ENCODE measurements around the gene ENKUR. TPM values are rescaled to one million over a fixed set of nuclear protein-coding genes. Genes with fewer than 3 reads are reported as not detected.

Gene ENKUR, protein sequence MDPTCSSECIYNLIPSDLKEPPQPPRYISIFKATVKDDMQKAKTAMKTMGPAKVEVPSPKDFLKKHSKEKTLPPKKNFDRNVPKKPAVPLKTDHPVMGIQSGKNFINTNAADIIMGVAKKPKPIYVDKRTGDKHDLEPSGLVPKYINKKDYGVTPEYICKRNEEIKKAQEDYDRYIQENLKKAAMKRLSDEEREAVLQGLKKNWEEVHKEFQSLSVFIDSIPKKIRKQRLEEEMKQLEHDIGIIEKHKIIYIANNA
- 0.25 and 0.26 TPM in 2 replicates for total RNA-seq

DNA sequence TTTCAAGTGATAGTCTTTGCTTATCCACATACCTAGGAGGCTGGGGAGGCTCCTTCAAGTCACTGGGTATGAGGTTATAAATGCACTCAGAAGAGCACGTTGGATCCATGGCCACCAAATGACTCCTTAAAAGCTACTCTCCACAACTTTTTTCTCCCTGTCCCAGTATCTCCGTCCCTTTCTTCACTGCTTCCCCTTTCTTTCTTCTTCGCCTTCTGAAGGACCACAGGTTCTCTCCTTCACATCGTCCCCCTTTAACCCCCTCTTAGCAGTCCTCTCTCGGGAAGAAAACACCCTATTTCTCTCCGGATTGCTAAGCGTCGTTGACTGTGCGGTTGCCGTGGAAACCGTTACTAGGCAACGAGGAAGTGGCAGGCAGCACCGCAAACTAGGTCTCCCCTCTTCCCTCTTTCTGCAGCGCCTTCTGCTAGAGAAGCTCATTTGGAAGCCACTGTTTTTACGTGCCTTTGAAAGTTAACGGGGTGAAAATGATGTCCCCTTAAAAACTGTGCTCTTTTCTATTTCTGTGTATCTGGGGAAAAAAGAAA lies at the start of gene ENKUR:
TSS of gene ENKUR (minus strand) at position 331 of the 548 bp plus-strand sequence. CDS start at position 109, 222 bp downstream.

DNA sequence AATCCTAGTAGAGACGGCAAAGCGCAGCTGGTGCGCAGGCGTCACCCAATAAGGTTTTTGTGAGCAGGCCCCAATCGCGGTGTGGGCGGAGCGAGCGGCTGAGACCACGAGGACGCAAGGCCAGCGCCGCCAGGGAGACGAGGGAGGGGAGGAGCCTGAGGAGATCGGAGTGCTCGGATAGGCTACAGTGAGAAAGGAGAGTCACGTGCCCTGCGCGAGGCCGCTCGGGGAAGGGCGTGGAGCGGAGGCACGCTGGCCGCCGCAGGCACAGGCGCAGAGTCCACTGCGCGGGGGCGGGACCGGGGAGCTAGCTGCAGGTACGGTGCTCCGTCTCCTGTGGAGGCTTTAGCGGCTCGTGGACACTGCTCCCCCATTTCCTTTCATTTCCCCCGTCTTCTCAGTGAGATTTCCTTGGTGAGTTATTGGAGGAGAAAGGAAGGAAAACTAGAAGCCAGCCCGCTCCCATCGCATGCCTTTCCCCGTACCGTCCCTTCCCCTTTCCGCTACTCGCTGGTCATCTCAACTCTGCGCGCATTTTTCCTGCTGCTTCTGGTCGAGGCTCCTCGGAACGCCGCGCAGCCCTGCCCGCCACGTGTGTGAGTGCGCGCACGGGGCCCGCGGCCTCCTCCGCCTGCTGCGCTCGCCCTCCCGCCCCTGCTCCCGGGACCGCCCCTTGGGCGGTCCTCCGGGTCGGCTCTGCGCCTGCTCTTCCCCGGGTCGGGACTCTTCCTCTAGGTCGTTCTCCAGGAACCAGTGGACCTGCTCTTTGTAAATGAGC lies 607 bp upstream of the ENKUR start, which contains the start of gene THNSL1:
TSS of gene THNSL1 (plus strand) at position 237 of the 778 bp plus-strand sequence. CDS start 6,612 bp downstream, outside the sequence.

DNA sequence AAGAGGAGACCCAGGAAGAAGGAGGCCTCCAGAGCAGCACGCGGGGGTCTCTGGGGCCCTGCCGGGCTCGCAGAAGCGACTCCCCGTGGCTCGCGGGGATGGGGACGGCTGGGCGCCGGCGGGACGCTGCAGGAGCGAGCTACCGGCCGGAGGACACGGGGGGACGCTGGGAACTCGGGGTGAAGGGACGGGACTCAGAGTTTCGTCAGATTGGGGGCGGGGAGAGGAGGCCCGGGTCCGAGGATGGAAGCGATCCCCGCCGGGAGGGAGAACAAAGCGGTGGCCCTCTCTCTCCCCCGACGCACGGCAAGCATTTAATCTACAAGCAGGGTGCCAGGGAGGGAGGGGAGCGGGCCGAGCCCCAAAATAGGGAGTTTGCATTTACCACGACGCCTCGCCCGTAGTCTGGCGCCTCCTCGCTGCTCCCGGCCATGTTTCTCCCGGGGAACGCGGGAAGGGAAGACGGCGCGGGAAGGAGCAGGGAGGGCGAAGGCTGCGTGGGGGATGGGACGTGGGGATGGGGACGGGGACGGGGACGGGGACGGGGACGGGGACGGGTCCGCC lies 63.7 kb downstream of the ENKUR start, which contains the start of gene PRTFDC1:
TSS of gene PRTFDC1 (minus strand) at position 464 of the 564 bp plus-strand sequence. CDS start at position 433, 31 bp downstream.

Other genes starting within 250 kb of the ENKUR start
- 57.2 and 63.4 TPM in 2 replicates for gene PRTFDC1, start 63.6 kb downstream of the ENKUR start, total RNA-seq
- 3.6 and 4.0 TPM in 2 replicates for gene THNSL1, start 454 bp upstream of the ENKUR start, total RNA-seq
- gene GPR158, start 158.8 kb upstream of the ENKUR start, total RNA-seq = 0.13 and 0.19 TPM in 2 replicates

Measured in aortic smooth muscle cell (primary cell).